Measurements from ENCODE around the gene STRIP2. TPM values are rescaled to one million over a fixed set of nuclear protein-coding genes. Genes with fewer than 3 reads are reported as not detected.

The STRIP2 gene
- total and polyA plus RNA-seq, 9 of the 15 experiments (the other 6 are each of a cell fraction or from before 2014, with no cell fraction given): 10.1 to 81.8 (median 42.3) TPM

- TF ChIP-seq MYNN (IDR thresholded peaks at IDR 0.05) (no peak), MYNN (CRISPR knock-in tag; IDR thresholded peaks at IDR 0.05) (no peak), ILF3 (IDR thresholded peaks at IDR 0.05; ENCODE audit: borderline replicate concordance) (no peak), ZNF212 (CRISPR knock-in tag; IDR thresholded peaks at IDR 0.05) (no peak), EP400 (IDR thresholded peaks at IDR 0.05) (no peak), FOXP1 (CRISPR knock-in tag; IDR thresholded peaks at IDR 0.05) (no peak), ZC3H4 (CRISPR knock-in tag; IDR thresholded peaks at IDR 0.05; ENCODE audit: borderline replicate concordance) (no peak), ZNF830 (CRISPR knock-in tag; IDR thresholded peaks at IDR 0.05) (no peak), ZBTB8A (IDR thresholded peaks at IDR 0.05; ENCODE audit: partially characterized antibody) (no peak), ZNF696 (CRISPR knock-in tag; conservative IDR thresholded peaks at IDR 0.05) (no peak), EGR1 (conservative IDR thresholded peaks at IDR 0.05) (no peak), MTF1 (CRISPR knock-in tag; IDR thresholded peaks at IDR 0.05; ENCODE audit: borderline replicate concordance) (no peak), FOXK2 (conservative IDR thresholded peaks at IDR 0.05 in 1 of 2, IDR thresholded peaks at IDR 0.05 in 1 of 2; ENCODE audit: low read depth in 2 of 2) (peak; percentile 72 to 84; a peak in 3 of 4 replicates), RBM14 (IDR thresholded peaks at IDR 0.05; ENCODE audit: borderline replicate concordance, insufficient read depth, low read depth, low read length) (no peak), ZNF311 (CRISPR knock-in tag; IDR thresholded peaks at IDR 0.05) (no peak), STAT5A (IDR thresholded peaks at IDR 0.05; ENCODE audit: borderline replicate concordance, low read length) (peak; percentile 72), MXI1 (IDR thresholded peaks at IDR 0.05; ENCODE audit: low read depth, low read length) (no peak), ZNF140 (CRISPR knock-in tag; IDR thresholded peaks at IDR 0.05) (no peak), ETV6 (IDR thresholded peaks at IDR 0.05; ENCODE audit: borderline replicate concordance in 1 of 2, low read depth in 2 of 2, low read length in 1 of 2) (no peak), ETV6 (CRISPR knock-in tag; IDR thresholded peaks at IDR 0.05; ENCODE audit: borderline replicate concordance) (no peak), TCF7 (IDR thresholded peaks at IDR 0.05; ENCODE audit: borderline replicate concordance) (no peak), ZNF143 (CRISPR knock-in tag; IDR thresholded peaks at IDR 0.05) (0 out of 2 replicates have a peak, but pooled peaks have one; percentile 22), MCM7 (IDR thresholded peaks at IDR 0.05) (no peak), ZKSCAN3 (CRISPR knock-in tag; IDR thresholded peaks at IDR 0.05) (no peak), ZNF165 (CRISPR knock-in tag; IDR thresholded peaks at IDR 0.05; ENCODE audit: borderline replicate concordance) (no peak), ZNF583 (CRISPR knock-in tag; IDR thresholded peaks at IDR 0.05) (no peak), ZNF785 (CRISPR knock-in tag; IDR thresholded peaks at IDR 0.05) (no peak), SETDB1 (IDR thresholded peaks at IDR 0.05; ENCODE audit: low read length) (peak; percentile 63), CHD4 (IDR thresholded peaks at IDR 0.05; ENCODE audit: insufficient read depth, insufficient replicate concordance, low read depth, low read length, poor library complexity, severe bottlenecking) (peak; percentile 27)
- TF ChIP-seq, protein P1, sequence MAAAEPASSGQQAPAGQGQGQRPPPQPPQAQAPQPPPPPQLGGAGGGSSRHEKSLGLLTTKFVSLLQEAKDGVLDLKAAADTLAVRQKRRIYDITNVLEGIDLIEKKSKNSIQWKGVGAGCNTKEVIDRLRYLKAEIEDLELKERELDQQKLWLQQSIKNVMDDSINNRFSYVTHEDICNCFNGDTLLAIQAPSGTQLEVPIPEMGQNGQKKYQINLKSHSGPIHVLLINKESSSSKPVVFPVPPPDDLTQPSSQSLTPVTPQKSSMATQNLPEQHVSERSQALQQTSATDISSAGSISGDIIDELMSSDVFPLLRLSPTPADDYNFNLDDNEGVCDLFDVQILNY (CRISPR knock-in tag; IDR thresholded peaks at IDR 0.05): no peak
- TF ChIP-seq, protein P2, sequence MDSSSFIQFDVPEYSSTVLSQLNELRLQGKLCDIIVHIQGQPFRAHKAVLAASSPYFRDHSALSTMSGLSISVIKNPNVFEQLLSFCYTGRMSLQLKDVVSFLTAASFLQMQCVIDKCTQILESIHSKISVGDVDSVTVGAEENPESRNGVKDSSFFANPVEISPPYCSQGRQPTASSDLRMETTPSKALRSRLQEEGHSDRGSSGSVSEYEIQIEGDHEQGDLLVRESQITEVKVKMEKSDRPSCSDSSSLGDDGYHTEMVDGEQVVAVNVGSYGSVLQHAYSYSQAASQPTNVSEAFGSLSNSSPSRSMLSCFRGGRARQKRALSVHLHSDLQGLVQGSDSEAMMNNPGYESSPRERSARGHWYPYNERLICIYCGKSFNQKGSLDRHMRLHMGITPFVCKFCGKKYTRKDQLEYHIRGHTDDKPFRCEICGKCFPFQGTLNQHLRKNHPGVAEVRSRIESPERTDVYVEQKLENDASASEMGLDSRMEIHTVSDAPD (CRISPR knock-in tag; IDR thresholded peaks at IDR 0.05): no peak
Measured at GRCh38 chr7:129401228-129401966, 32.8 kb upstream of the STRIP2 start (continued).

Measured in K562 (cell line).